C4-2B (cell line): ENCODE results near the gene GRIP1.

ENCODE experiments used
- ZFX ChIP-seq: fragments of 450-650 bp; IDR thresholded peaks from 2 replicates; pipeline ENCODE4 v1.6.1; 2017
- TF ChIP-seq, protein P1 (sequence below): fragments of 450-650 bp; conservative IDR thresholded peaks from 2 replicates; pipeline ENCODE4 v1.5.1; 2017; ENCODE audit warnings: mild to moderate bottlenecking

DNA sequence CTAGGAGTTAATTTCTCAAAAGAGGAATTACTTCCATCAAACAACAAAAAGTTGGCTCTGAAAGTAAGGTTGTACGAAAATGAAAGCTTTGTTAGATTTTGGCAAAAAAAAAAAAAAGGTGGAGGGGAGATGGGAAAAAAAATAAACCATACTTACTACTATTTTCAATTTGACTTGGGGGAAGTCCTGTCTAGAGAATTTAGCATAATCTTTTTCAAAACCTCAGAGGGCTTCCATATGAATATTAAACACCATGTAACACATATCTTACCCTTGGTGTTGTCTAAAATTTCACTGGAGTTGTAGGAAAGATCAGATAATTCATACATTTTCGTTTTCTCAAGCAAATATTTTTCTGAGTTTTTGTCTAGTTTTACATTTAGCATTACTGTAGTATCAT is 17.5 kb downstream of the GRIP1 start:
- TF ChIP-seq, protein P1, sequence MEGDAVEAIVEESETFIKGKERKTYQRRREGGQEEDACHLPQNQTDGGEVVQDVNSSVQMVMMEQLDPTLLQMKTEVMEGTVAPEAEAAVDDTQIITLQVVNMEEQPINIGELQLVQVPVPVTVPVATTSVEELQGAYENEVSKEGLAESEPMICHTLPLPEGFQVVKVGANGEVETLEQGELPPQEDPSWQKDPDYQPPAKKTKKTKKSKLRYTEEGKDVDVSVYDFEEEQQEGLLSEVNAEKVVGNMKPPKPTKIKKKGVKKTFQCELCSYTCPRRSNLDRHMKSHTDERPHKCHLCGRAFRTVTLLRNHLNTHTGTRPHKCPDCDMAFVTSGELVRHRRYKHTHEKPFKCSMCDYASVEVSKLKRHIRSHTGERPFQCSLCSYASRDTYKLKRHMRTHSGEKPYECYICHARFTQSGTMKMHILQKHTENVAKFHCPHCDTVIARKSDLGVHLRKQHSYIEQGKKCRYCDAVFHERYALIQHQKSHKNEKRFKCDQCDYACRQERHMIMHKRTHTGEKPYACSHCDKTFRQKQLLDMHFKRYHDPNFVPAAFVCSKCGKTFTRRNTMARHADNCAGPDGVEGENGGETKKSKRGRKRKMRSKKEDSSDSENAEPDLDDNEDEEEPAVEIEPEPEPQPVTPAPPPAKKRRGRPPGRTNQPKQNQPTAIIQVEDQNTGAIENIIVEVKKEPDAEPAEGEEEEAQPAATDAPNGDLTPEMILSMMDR: no peak
- no peak for TF ChIP-seq ZFX
